Mesendoderm (in vitro differentiated cells): ENCODE results near the gene H6PD.

ENCODE experiments used
- DNase-seq: peaks from one replicate; pipeline ENCODE4 v3.0.0; 2013
- H2AK5ac ChIP-seq: 2 replicates; pipeline ENCODE4 v1.6.1; 2013; ENCODE audit warnings: low read length, inconsistent platforms
- H2BK120ac ChIP-seq: 2 replicates; pipeline ENCODE4 v1.6.1; 2013; ENCODE audit warnings: low read depth, mild to moderate bottlenecking, low read length, moderate library complexity, mixed read lengths
- H2BK15ac ChIP-seq: replicated peaks from 2 replicates; pipeline ENCODE4 v1.6.1; 2013; ENCODE audit warnings: low read depth, mild to moderate bottlenecking, moderate library complexity
- H2BK5ac ChIP-seq: 2 replicates; pipeline ENCODE4 v1.6.1; 2013; ENCODE audit warnings: low read length, inconsistent platforms
- H3K18ac ChIP-seq: 2 replicates; pipeline ENCODE4 v1.6.1; 2013; ENCODE audit warnings: mild to moderate bottlenecking, low read length, mixed read lengths
- H3K23ac ChIP-seq: one replicate; pipeline ENCODE4 v1.6.1; 2013; ENCODE audit warnings: low read length
- H3K27ac ChIP-seq: 2 replicates; pipeline ENCODE4 v1.5.1; 2013; ENCODE audit warnings: low read depth, mild to moderate bottlenecking, inconsistent platforms, low read length, moderate library complexity
- H3K27me3 ChIP-seq: 2 replicates; pipeline ENCODE4 v1.6.1; 2013; ENCODE audit warnings: low read length, control low read depth, mild to moderate bottlenecking, inconsistent platforms; ENCODE audit not compliant: insufficient read depth, poor library complexity
- H3K36me3 ChIP-seq: 2 replicates; pipeline ENCODE4 v1.6.1; 2013; ENCODE audit warnings: low read length, inconsistent platforms; ENCODE audit not compliant: control insufficient read depth, insufficient read depth
- H3K4ac ChIP-seq: one replicate; pipeline ENCODE4 v1.6.1; 2013; ENCODE audit warnings: low read depth, mild to moderate bottlenecking, low read length, moderate library complexity
- H3K4me1 ChIP-seq: 2 replicates; pipeline ENCODE4 v1.6.1; 2013; ENCODE audit warnings: low read depth, low read length, inconsistent platforms; ENCODE audit not compliant: control insufficient read depth
- H3K4me2 ChIP-seq: 2 replicates; pipeline ENCODE4 v1.6.1; 2013; ENCODE audit warnings: low read length
- H3K4me3 ChIP-seq: 2 replicates; pipeline ENCODE4 v1.5.1; 2013; ENCODE audit warnings: mild to moderate bottlenecking, low read length
- H3K56ac ChIP-seq: one replicate; pipeline ENCODE4 v1.6.1; 2013; ENCODE audit warnings: low read length
- H3K79me1 ChIP-seq: 2 replicates; pipeline ENCODE4 v1.6.1; 2013; ENCODE audit warnings: low read length, inconsistent platforms
- H3K79me2 ChIP-seq: 2 replicates; pipeline ENCODE4 v1.6.1; 2013; ENCODE audit warnings: mild to moderate bottlenecking, low read length; ENCODE audit not compliant: control insufficient read depth, insufficient read depth
- H3K9ac ChIP-seq: 2 replicates; pipeline ENCODE4 v1.6.1; 2013; ENCODE audit warnings: low read length, inconsistent platforms
- H4K5ac ChIP-seq: one replicate; pipeline ENCODE4 v1.6.1; 2013; ENCODE audit warnings: low read length
- H4K8ac ChIP-seq: one replicate; pipeline ENCODE4 v1.6.1; 2013; ENCODE audit warnings: low read depth, mild to moderate bottlenecking, control low read depth, low read length, moderate library complexity
- WGBS: extraction: QIAGEN DNeasy Blood & Tissue Kit; methylation state at CpG from one replicate; pipeline ENCODE4 v1.1.7; 2013; ENCODE audit warnings: low lambda C conversion rate, missing lambda C conversion rate; ENCODE audit not compliant: insufficient coverage; ENCODE audit errors: extremely low coverage; 5-methylcytosine and 5-hydroxymethylcytosine counted together

Gene H6PD

DNA sequence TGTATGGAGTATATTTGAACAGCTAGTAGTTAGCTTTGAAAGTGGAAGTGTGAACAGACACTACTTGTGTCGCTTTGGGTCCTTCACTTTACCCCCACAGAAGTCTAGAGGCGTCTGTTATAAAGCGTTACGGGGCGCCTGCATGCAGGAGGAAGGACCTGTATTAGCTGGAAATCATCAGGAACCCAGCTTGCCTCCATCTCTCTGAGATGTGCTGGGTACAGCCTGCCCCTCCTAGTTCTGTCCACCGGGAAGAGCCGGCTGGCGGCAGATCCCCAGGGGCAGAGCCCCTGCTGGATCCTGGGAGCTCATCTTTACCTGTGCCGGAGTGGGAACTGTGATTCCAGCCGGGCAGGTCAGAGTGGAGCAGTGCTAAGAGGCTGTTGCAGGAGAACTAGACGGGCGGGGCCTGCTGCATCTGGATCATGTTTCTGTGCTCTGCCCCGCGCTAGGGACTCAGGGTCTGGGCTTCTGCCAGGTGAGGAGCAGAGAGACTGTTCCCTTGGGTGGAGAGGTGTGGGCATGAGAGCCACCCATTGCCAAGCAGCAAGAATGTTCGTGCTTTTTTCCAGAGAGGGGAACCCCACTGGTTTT is 35.8 kb downstream of the H6PD start:
- no peak overlapping the region for H4K8ac ChIP-seq
- H3K27ac ChIP-seq: no peak overlapping the region
- no CpG with 5 or more reads among the region's 15 CpGs for WGBS
- no peak overlapping the region for H3K4me3 ChIP-seq
- no peaks in the 10 kb centered on the region for H3K36me3 ChIP-seq
- no peaks in the 10 kb centered on the region for H3K79me1 ChIP-seq
- DNase-seq: no peak
- H2BK15ac ChIP-seq: no peak overlapping the region
- no peaks in the 10 kb centered on the region for H3K4me1 ChIP-seq
- no peak overlapping the region for H2BK5ac ChIP-seq
- H3K23ac ChIP-seq: no peak overlapping the region
- H2AK5ac ChIP-seq: no peak overlapping the region
- no peak overlapping the region for H3K4ac ChIP-seq
- no peaks in the 10 kb centered on the region for H3K79me2 ChIP-seq
- H3K18ac ChIP-seq: no peak overlapping the region
- H2BK120ac ChIP-seq: no peak overlapping the region
- no peak overlapping the region for H4K5ac ChIP-seq
- no peak overlapping the region for H3K56ac ChIP-seq
- H3K27me3 ChIP-seq: no peaks in the 10 kb centered on the region
- no peak overlapping the region for H3K4me2 ChIP-seq
- H3K9ac ChIP-seq: no peak overlapping the region

DNA sequence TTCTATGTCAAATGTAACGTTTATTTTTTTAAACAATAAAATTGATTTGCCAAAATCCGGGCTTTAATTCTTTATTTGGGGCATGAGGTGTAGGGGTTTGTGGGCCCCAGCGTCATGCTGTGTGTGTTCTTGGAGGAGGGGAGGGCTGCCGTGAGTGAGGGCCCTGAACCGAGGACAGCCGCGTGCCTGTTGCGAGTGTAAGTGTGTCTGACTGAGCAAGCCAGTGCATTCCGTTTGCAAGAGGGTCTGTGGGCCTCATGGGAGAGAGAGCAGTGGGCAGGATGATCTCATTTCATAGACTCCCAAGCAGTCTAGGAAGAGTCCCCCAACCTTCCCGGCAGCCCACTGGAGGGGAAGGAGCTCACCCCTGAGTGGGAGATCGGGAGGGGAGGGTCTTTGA is 36.7 kb downstream of the H6PD start:
- no peak overlapping the region for H2BK5ac ChIP-seq
- H3K9ac ChIP-seq: no peak overlapping the region
- H2BK120ac ChIP-seq: no peak overlapping the region
- no peak overlapping the region for H3K27ac ChIP-seq
- no peak overlapping the region for H4K8ac ChIP-seq
- no peaks in the 10 kb centered on the region for H3K4me1 ChIP-seq
- H3K4me3 ChIP-seq: no peak overlapping the region
- H3K79me2 ChIP-seq: no peaks in the 10 kb centered on the region
- H3K27me3 ChIP-seq: no peaks in the 10 kb centered on the region
- DNase-seq: no peak
- WGBS: no CpG with 5 or more reads among the region's 11 CpGs
- H4K5ac ChIP-seq: no peak overlapping the region
- no peak overlapping the region for H2BK15ac ChIP-seq
- no peak overlapping the region for H3K4me2 ChIP-seq
- no peak overlapping the region for H3K18ac ChIP-seq
- no peaks in the 10 kb centered on the region for H3K36me3 ChIP-seq
- H3K79me1 ChIP-seq: no peaks in the 10 kb centered on the region
- no peak overlapping the region for H2AK5ac ChIP-seq
- no peak overlapping the region for H3K4ac ChIP-seq
- no peak overlapping the region for H3K23ac ChIP-seq
- no peak overlapping the region for H3K56ac ChIP-seq

DNA sequence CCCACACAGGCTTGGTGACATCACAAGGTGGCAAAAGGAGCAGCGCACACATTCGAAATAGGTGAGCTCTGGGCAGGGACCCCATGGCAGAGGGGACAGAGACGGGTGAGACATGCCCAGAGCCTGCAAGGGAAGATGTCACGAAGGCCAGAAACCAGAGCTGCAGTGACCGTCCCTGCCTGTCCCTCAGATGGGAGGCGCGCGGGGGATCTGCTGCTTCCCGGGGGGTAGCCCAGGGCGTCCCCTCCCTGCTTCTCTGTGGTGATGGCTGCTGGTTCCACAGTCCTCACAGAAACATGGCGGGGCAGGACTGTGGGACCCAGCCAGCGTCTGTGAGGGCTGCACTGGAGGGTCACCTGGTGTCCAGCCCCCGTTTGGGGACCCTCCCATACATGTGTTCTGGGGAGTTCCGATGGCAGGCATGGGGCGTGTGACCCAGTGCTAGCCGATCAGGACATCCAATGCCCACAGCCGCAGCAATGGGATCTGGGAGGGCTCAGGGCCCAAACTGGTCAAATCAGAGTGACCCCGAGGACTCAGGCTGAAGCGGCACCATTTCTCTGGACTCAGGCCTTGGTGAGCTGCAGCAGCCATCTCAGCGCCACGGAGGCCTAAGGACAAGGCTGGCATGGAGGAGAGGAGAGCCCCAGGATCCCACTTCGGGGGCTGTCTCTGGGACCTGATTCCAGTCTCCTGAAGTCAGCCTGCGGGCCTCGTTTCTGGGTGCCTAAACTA is 37.5 kb downstream of the H6PD start:
- no peak for DNase-seq
- Histone ChIP-seq H3K4me1 (no peaks in the 10 kb centered on the region), H2BK120ac (no peak overlapping the region), H2AK5ac (no peak overlapping the region), H3K56ac (no peak overlapping the region), H3K9ac (no peak overlapping the region), H3K27ac (no peak overlapping the region), H3K79me2 (no peaks in the 10 kb centered on the region), H3K18ac (no peak overlapping the region), H3K36me3 (no peaks in the 10 kb centered on the region), H3K4me3 (no peak overlapping the region), H2BK5ac (no peak overlapping the region), H4K8ac (no peak overlapping the region), H3K23ac (no peak overlapping the region), H3K79me1 (no peaks in the 10 kb centered on the region), H2BK15ac (no peak overlapping the region), H3K4me2 (no peak overlapping the region), H3K4ac (no peak overlapping the region), H3K27me3 (no peaks in the 10 kb centered on the region), H4K5ac (no peak overlapping the region)
- WGBS: no CpG with 5 or more reads among the region's 24 CpGs

GRCh38 chr1:9273177-9273576 is 38.6 kb downstream of the H6PD start:
- WGBS: no CpG with 5 or more reads among the region's 11 CpGs
- Histone ChIP-seq H2BK120ac (no peak overlapping the region), H3K36me3 (no peaks in the 10 kb centered on the region), H4K8ac (no peak overlapping the region), H3K4me1 (no peaks in the 10 kb centered on the region), H2BK5ac (no peak overlapping the region), H3K9ac (no peak overlapping the region), H3K18ac (no peak overlapping the region), H4K5ac (no peak overlapping the region), H3K79me1 (no peaks in the 10 kb centered on the region), H3K4me3 (no peak overlapping the region), H2BK15ac (no peak overlapping the region), H3K4ac (no peak overlapping the region), H3K56ac (no peak overlapping the region), H3K23ac (no peak overlapping the region), H3K27me3 (no peaks in the 10 kb centered on the region), H3K79me2 (no peaks in the 10 kb centered on the region), H3K27ac (no peak overlapping the region), H3K4me2 (no peak overlapping the region), H2AK5ac (no peak overlapping the region)
- no peak for DNase-seq

DNA sequence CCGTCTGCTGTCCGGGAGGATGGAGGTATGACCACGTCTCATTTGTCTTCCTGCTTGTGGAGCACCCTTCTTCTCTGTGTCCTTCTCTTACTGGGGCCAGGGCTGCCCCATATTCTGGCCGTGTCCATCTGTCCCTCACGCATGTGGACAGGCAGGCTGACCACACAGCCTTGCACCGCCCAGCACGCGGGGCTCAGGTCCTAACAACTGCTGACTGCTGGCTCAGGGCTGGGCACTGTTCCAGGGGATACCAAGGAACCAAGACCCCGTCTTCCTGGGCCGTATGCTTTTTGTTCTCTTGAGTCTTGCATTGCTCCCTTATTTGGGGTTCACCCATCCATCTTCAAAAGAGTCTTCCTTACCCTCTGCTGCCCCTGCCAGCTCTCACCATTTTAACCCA is 40.6 kb downstream of the H6PD start:
- H3K36me3 ChIP-seq: no peaks in the 10 kb centered on the region
- no peaks in the 10 kb centered on the region for H3K79me2 ChIP-seq
- no peak overlapping the region for H3K27ac ChIP-seq
- no peak overlapping the region for H2AK5ac ChIP-seq
- no peak overlapping the region for H3K56ac ChIP-seq
- DNase-seq: no peak
- no peak overlapping the region for H3K4ac ChIP-seq
- H2BK5ac ChIP-seq: no peak overlapping the region
- H3K9ac ChIP-seq: no peak overlapping the region
- H3K4me1 ChIP-seq: no peaks in the 10 kb centered on the region
- H3K4me3 ChIP-seq: no peak overlapping the region
- H3K18ac ChIP-seq: no peak overlapping the region
- H3K79me1 ChIP-seq: no peaks in the 10 kb centered on the region
- no peak overlapping the region for H4K5ac ChIP-seq
- H3K4me2 ChIP-seq: no peak overlapping the region
- no peak overlapping the region for H3K23ac ChIP-seq
- no peak overlapping the region for H4K8ac ChIP-seq
- H2BK120ac ChIP-seq: no peak overlapping the region
- no CpG with 5 or more reads among the region's 10 CpGs for WGBS
- H3K27me3 ChIP-seq: no peaks in the 10 kb centered on the region
- no peak overlapping the region for H2BK15ac ChIP-seq
